SU-DHL-6 (cell line): ENCODE results near the gene NCCRP1.

Source experiments
- H2AFZ ChIP-seq: fragments of 200-600 bp; sonication (generic); 2 replicates; pipeline ENCODE4 v1.6.1; 2014; ENCODE audit warnings: low read depth, mild to moderate bottlenecking, moderate library complexity, mixed read lengths, antibody characterized with exemption, low read length; ENCODE audit not compliant: severe bottlenecking
- H3F3A ChIP-seq: fragments of 200-600 bp; shearing (Covaris generic); 2 replicates; pipeline ENCODE4 v1.6.0; 2016; ENCODE audit warnings: antibody characterized with exemption, mild to moderate bottlenecking; ENCODE audit not compliant: insufficient read depth
- H3K27ac ChIP-seq: fragments of 200-600 bp; sonication (generic); 2 replicates; pipeline ENCODE4 v1.5.1; 2016; ENCODE audit warnings: low read depth, mild to moderate bottlenecking, low read length, moderate library complexity, mixed read lengths
- H3K27me3 ChIP-seq: fragments of 200-600 bp; sonication (generic), shearing (Covaris generic); 2 replicates; pipeline ENCODE4 v1.6.0; 2014; ENCODE audit warnings: mild to moderate bottlenecking, low read length
- H3K36me3 ChIP-seq: fragments of 200-600 bp; sonication (generic); 2 replicates; pipeline ENCODE4 v1.6.1; 2014; ENCODE audit warnings: mild to moderate bottlenecking, low read length, mixed read lengths
- H3K4me2 ChIP-seq: fragments of 300-600, 200-600 bp; shearing (Covaris generic), sonication (generic); 2 replicates; pipeline ENCODE4 v1.6.0; 2014; ENCODE audit warnings: low read length, low read depth, mild to moderate bottlenecking; ENCODE audit not compliant: poor library complexity, severe bottlenecking
- H3K4me3 ChIP-seq: fragments of 200-600 bp; sonication (generic); 2 replicates; pipeline ENCODE4 v1.5.1; 2014; ENCODE audit warnings: antibody characterized with exemption, low read length, mild to moderate bottlenecking, mixed read lengths; ENCODE audit not compliant: insufficient read depth, poor library complexity, severe bottlenecking
- H3K79me2 ChIP-seq: fragments of 200-600 bp; sonication (generic); 2 replicates; pipeline ENCODE4 v1.6.1; 2014; ENCODE audit warnings: mild to moderate bottlenecking, low read length, moderate library complexity; ENCODE audit not compliant: insufficient read depth
- H3K9ac ChIP-seq: fragments of 200-600 bp; sonication (generic); 2 replicates; pipeline ENCODE4 v1.7.0; 2014; ENCODE audit warnings: mild to moderate bottlenecking, low read length
- H3K9me2 ChIP-seq: fragments of 200-600 bp; sonication (generic); replicated peaks from 2 replicates; pipeline ENCODE4 v1.6.1; 2014; ENCODE audit warnings: low read length; ENCODE audit not compliant: insufficient read depth
- H3K9me3 ChIP-seq: fragments of 200-600 bp; sonication (generic); 2 replicates; pipeline ENCODE4 v1.6.1; 2014; ENCODE audit warnings: low read length, mixed read lengths; ENCODE audit not compliant: insufficient read depth
- H4K20me1 ChIP-seq: fragments of 200-600 bp; sonication (generic); 2 replicates; pipeline ENCODE4 v1.6.1; 2014; ENCODE audit warnings: low read depth, mild to moderate bottlenecking, antibody characterized with exemption, low read length, moderate library complexity, mixed read lengths
- EZH2phosphoT487 ChIP-seq: fragments of 200-600 bp; sonication (generic), shearing (Covaris generic); conservative IDR thresholded peaks from 2 replicates; pipeline ENCODE4 v1.6.1; 2018; ENCODE audit warnings: mild to moderate bottlenecking, antibody characterized with exemption, low read length, moderate library complexity, mixed read lengths
- TF ChIP-seq, protein P1 (sequence below): fragments of 200-600 bp; sonication (generic); IDR thresholded peaks from one replicate; pipeline ENCODE4 v1.5.1; 2017; ENCODE audit warnings: antibody characterized with exemption, mild to moderate bottlenecking, low read length, moderate library complexity; ENCODE audit not compliant: insufficient read depth, poor library complexity, severe bottlenecking

NCCRP1 gene

DNA sequence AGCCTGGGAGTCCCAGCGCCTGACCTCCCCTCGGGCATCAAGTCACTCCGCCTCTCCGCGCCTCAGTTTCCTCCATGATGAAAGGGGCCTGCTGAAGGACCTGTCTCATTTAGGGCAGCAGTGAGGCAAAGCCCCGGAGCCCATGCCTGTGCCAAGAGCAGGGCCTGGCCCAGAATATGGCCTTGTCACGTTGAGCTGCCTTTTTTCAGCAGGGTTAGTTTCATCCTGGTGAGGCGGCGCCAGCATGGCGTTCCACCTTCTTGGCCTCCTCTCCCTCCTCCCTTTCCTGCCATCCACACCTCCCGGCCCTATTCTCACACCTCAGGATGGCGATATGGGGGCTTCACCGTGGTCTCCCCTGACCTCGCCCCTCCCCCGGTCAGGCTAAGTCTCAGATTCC, 41.0 kb upstream of the NCCRP1 start:
- Histone ChIP-seq H3K36me3 (no peaks in the 10 kb centered on the region), H3K27me3 (no peaks in the 10 kb centered on the region), H3K27ac (no peak overlapping the region), H3K9me2 (no peaks in the 10 kb centered on the region), H3F3A (no peaks in the 10 kb centered on the region), H3K79me2 (no peaks in the 10 kb centered on the region), H2AFZ (no peak overlapping the region), H3K4me2 (no peak overlapping the region), H3K9ac (no peak overlapping the region), H3K9me3 (no peaks in the 10 kb centered on the region), H3K4me3 (no peak overlapping the region), H4K20me1 (no peaks in the 10 kb centered on the region)
- TF ChIP-seq, protein P1, sequence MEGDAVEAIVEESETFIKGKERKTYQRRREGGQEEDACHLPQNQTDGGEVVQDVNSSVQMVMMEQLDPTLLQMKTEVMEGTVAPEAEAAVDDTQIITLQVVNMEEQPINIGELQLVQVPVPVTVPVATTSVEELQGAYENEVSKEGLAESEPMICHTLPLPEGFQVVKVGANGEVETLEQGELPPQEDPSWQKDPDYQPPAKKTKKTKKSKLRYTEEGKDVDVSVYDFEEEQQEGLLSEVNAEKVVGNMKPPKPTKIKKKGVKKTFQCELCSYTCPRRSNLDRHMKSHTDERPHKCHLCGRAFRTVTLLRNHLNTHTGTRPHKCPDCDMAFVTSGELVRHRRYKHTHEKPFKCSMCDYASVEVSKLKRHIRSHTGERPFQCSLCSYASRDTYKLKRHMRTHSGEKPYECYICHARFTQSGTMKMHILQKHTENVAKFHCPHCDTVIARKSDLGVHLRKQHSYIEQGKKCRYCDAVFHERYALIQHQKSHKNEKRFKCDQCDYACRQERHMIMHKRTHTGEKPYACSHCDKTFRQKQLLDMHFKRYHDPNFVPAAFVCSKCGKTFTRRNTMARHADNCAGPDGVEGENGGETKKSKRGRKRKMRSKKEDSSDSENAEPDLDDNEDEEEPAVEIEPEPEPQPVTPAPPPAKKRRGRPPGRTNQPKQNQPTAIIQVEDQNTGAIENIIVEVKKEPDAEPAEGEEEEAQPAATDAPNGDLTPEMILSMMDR, result no peak
- TF ChIP-seq EZH2phosphoT487, result no peak

DNA sequence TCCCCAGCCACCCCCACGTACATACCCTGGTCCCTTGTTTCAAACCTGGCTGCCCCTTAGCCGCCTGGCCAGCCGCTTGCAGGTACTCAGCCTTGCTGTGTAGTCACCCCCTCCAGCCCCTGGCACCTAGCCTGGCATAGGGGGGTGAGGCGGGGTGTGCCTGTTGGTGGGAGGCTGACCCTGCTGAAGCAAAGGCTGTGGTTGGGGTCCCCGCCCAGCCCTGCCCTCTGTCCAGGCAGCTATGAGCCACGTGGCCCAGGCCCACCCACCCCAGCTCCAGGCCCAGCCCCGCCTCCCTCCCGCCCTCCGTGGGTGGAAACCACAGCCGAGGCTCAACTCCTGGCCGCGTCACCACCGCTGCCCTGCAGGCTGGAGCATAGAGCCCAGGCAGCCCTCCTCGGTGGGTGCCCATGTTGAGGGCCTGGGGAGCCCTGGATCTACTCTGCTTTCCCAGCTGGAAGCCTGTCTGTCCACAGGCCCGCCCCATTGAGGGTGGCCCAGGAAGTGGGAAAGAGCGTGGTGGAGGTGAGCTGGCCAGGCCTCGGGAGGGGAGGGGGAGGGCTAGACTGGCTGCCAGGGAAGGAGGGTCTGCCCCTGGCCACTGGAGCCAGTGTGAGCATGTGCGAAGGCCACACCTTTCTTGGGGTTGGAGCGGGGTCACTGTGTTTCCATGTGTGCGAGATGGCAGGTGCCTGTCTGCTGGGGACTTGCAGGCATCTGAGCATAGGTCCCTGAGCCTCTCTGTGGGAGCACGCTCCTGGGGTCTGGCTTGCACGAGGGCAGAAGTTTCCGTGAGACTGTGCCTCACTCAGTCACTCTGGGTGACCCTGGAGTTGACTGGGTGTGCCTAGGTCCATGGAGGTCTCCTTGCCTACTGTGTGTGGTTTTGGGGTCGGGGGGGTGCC, 40.2 kb upstream of the NCCRP1 start:
- Histone ChIP-seq H3F3A (no peaks in the 10 kb centered on the region), H3K4me3 (no peak overlapping the region), H2AFZ (no peak overlapping the region), H3K9ac (no peak overlapping the region), H3K27me3 (no peaks in the 10 kb centered on the region), H3K4me2 (no peak overlapping the region), H3K9me2 (no peaks in the 10 kb centered on the region), H3K9me3 (no peaks in the 10 kb centered on the region), H4K20me1 (no peaks in the 10 kb centered on the region), H3K79me2 (no peaks in the 10 kb centered on the region), H3K27ac (no peak overlapping the region), H3K36me3 (no peaks in the 10 kb centered on the region)
- TF ChIP-seq, protein P1, result no peak
- no peak for TF ChIP-seq EZH2phosphoT487

DNA sequence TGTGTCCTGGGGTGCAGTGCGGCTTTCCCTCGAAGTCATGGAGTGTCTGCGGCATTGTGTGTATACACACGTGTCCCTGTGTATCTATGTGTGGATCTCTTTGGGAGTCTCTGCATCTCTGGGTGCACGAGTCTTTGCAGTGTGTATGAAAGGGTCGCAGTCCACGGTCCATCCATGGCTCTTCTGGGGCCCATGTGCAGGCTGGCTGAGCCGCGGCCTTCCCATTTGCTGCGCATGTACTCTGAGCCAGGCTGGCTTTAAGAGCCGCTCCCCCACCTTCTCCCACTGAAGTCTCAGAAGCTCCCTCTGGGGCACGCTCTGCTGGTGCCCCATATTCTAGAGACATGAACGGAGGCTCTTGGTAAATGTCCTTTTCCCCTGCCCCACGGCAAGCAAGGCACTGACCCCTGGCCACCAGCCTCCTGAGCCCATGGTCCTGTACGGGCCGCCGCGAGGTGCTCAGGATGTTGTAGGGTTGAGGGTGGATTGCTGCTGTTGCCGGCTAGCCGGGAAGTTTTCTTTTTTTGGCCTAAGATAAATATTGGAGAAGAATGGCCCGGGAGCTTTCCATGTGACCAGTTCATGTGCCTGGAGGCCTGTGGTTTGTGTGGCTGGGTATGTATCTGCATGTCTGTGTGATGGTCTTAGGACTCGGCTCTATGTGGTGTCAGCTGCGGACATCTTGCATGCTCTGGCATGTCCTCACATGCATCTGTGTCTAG, 39.3 kb upstream of the NCCRP1 start:
- TF ChIP-seq EZH2phosphoT487, result no peak
- TF ChIP-seq, protein P1, result no peak
- H3K4me3 ChIP-seq, result no peak overlapping the region
- H3K4me2 ChIP-seq, result no peak overlapping the region
- H3K36me3 ChIP-seq, result no peaks in the 10 kb centered on the region
- H3K79me2 ChIP-seq, result no peaks in the 10 kb centered on the region
- H3K9me2 ChIP-seq, result no peaks in the 10 kb centered on the region
- H3F3A ChIP-seq, result no peaks in the 10 kb centered on the region
- no peak overlapping the region for H3K27ac ChIP-seq
- no peak overlapping the region for H2AFZ ChIP-seq
- H3K9ac ChIP-seq, result no peak overlapping the region
- no peaks in the 10 kb centered on the region for H4K20me1 ChIP-seq
- no peaks in the 10 kb centered on the region for H3K27me3 ChIP-seq
- no peaks in the 10 kb centered on the region for H3K9me3 ChIP-seq
